Forelimb muscle (tissue), 1 donor: Measurements from ENCODE around the gene DCK. TPM values are rescaled to one million over a fixed set of nuclear protein-coding genes. Genes with fewer than 3 reads are reported as not detected.

ENCODE experiments used
- DNase-seq: peaks from one replicate; pipeline ENCODE4 v3.0.0-alpha.2; 2013; ENCODE audit warnings: low read depth
- polyA plus RNA-seq: library from polyadenylated mRNA; unstranded; fragments of 120-200 nt; gene quantifications from one replicate; pipeline ENCODE4 v1.2.1, GENCODE V29; 2013; ENCODE audit not compliant: insufficient read length

Gene DCK
- polyA plus RNA-seq, 1 donor = 18.5 TPM

DNA sequence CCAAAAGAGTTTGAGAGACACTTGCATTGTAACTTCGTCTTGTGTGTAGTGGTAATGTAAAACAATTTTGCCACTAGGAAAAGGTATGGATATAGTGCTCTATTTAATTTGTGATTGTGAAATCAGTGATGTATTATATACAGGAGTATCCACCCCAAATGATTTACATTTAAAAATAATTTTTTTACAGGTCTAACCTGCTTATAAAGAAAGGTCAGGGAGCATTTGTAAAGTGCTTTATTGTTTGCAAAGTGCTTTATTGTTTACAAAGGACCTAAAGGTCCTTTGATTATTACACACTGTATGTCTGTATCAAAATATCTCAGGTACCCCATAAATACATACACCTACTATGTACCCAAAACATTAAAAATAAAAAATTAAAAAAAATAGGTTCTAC is 70.3 kb downstream of the DCK start:
- DNase-seq = no peak

GRCh38 chr4:71064521-71064920 is 71.1 kb downstream of the DCK start:
- no peak for DNase-seq

DNA sequence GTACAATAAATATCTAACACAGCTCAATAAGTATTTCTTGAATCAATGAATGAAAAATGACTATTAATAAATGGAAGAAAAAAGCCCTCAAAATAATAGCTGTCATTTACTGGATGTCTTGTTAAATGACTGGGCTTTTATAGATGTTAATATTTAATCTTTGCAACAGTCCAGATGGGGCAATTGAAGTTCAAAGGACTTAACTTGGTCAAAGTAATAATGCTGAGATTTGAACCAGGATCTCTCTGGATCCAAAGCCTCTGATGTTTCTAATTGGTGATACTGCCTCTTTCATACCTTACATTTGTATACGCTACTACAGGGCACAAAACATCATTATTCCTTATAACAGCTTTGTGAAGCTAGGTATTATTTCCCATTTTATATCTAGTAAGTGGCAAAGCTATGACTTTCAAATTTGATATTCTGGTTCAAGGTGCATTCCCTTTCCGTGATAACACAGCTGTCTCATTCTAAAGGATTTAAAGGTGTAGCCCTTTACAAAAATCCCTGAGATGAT is 72.6 kb downstream of the DCK start:
- no peak for DNase-seq

GRCh38 chr4:71066737-71067716 is 73.6 kb downstream of the DCK start:
- no peak for DNase-seq

- DNase-seq = no peak
Observed at GRCh38 chr4:71069063-71069462, 75.6 kb downstream of the DCK start.

DNA sequence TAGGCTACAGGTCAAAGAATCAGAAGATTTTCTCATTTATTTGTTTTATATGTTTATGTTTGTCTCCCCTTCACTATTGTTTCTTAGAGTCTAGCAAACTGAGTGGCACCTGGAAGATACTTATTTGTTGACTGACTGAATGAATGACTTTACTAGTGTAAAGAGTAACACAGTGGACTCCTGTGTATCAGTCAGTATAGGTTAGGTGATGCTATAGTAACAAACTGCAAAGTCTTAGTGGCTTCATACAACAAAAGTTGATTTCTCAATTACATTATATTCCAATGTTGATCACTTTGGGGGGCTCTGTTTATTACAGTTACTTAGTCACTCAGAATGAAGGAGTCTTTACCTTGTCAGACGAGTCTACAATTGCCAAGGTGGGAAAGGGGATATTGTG is 76.6 kb downstream of the DCK start:
- DNase-seq = no peak

- DNase-seq = peak; percentile 4
Observed at GRCh38 chr4:71074452-71075299, 81.2 kb downstream of the DCK start.

Other genes with a start within 250 kb of the DCK start
- 181 TPM for gene GRSF1, start 153.8 kb upstream of the DCK start, polyA plus RNA-seq
- 32.1 TPM for gene MOB1B, start 91.3 kb upstream of the DCK start, polyA plus RNA-seq